PFSK-1 (cell line): ENCODE measurements around the gene KANK4.

Experiments used
- FOXP2 ChIP-seq: optimal IDR thresholded peaks from 2 replicates; pipeline ENCODE3; 2011; ENCODE audit warnings: borderline replicate concordance, control low read depth, inconsistent platforms; ENCODE audit not compliant: insufficient read depth; ENCODE audit errors: extremely low read length, extremely low read depth
- POLR2AphosphoS5 ChIP-seq: IDR thresholded peaks from 2 replicates; pipeline ENCODE4 v1.6.1; 2012; ENCODE audit warnings: low read depth, mild to moderate bottlenecking, control low read depth, low read length, moderate library complexity
- SIN3A ChIP-seq: IDR thresholded peaks from 2 replicates; pipeline ENCODE4 v1.6.1; 2012; ENCODE audit warnings: mild to moderate bottlenecking, low read length, moderate library complexity, borderline replicate concordance; ENCODE audit not compliant: insufficient read depth
- TAF1 ChIP-seq: IDR thresholded peaks from 2 replicates; pipeline ENCODE4 v1.6.1; 2012; ENCODE audit warnings: low read length, control low read depth, borderline replicate concordance; ENCODE audit not compliant: insufficient read depth
- TF ChIP-seq, protein P1 (sequence below), 2 experiments: IDR thresholded peaks; 2 replicates each; pipeline versions ENCODE4 v1.6.1 to v1.8.0; 2011 to 2012; ENCODE audit warnings: low read depth in 2 of 2, low read length in 2 of 2, control low read depth in 1 of 2, inconsistent platforms in 1 of 2, mild to moderate bottlenecking in 1 of 2, moderate library complexity in 1 of 2; ENCODE audit not compliant: insufficient read depth in 1 of 2

KANK4 gene

DNA sequence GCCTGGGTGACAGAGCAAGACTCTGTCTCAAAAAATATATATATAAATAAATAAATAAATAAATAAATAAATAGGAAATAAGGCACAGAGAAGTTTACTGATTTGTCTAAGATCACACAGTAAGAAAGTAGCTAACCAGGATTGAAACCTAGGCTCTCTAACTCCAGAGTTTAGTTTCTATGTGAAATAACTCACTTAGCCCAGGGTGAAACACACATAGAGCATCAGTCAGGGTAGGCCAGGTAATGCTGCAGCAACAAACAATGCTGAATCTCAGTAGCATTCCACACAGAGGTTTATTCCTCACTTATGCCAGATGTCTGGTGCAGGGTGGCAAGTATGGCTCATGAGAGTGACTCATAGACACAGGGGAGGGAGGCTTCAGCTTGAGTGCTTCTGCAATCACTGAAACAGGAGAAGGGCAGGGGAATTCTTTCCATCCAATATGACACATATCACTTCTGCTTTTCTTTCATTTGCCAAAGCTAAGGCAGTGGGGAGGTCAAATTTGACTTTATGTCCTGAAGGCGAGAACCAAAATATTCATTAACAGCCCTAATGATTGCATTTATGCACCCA lies 37.1 kb upstream of the KANK4 start:
- TF ChIP-seq SIN3A: no peak
- TF ChIP-seq FOXP2: no peak
- no peak for TF ChIP-seq POLR2AphosphoS5
- TF ChIP-seq, protein P1, sequence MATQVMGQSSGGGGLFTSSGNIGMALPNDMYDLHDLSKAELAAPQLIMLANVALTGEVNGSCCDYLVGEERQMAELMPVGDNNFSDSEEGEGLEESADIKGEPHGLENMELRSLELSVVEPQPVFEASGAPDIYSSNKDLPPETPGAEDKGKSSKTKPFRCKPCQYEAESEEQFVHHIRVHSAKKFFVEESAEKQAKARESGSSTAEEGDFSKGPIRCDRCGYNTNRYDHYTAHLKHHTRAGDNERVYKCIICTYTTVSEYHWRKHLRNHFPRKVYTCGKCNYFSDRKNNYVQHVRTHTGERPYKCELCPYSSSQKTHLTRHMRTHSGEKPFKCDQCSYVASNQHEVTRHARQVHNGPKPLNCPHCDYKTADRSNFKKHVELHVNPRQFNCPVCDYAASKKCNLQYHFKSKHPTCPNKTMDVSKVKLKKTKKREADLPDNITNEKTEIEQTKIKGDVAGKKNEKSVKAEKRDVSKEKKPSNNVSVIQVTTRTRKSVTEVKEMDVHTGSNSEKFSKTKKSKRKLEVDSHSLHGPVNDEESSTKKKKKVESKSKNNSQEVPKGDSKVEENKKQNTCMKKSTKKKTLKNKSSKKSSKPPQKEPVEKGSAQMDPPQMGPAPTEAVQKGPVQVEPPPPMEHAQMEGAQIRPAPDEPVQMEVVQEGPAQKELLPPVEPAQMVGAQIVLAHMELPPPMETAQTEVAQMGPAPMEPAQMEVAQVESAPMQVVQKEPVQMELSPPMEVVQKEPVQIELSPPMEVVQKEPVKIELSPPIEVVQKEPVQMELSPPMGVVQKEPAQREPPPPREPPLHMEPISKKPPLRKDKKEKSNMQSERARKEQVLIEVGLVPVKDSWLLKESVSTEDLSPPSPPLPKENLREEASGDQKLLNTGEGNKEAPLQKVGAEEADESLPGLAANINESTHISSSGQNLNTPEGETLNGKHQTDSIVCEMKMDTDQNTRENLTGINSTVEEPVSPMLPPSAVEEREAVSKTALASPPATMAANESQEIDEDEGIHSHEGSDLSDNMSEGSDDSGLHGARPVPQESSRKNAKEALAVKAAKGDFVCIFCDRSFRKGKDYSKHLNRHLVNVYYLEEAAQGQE (IDR thresholded peaks at IDR 0.05; ENCODE audit: insufficient read depth in 1 of 2, low read depth in 2 of 2, low read length in 2 of 2): no peak
- TF ChIP-seq TAF1: no peak

DNA sequence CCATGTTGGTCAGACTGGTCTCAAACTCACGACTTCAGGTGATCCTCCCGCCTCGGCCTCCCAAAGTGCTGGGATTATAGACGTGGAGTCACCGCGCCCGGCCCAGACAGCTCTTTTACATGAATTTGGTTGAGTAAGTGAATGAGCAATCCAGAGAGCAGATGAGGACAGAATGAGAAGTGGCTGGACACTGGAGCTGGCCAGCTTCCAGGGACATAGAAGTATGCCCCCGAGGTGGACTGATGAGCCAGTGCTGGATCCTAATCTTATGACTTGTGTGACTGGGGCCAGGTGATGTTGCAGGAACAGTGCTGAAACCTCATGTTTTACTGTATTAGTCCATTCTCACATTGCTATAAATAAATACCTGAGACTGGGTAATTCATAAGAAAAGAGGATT lies 35.9 kb upstream of the KANK4 start:
- TF ChIP-seq FOXP2 (no peak), SIN3A (no peak)

DNA sequence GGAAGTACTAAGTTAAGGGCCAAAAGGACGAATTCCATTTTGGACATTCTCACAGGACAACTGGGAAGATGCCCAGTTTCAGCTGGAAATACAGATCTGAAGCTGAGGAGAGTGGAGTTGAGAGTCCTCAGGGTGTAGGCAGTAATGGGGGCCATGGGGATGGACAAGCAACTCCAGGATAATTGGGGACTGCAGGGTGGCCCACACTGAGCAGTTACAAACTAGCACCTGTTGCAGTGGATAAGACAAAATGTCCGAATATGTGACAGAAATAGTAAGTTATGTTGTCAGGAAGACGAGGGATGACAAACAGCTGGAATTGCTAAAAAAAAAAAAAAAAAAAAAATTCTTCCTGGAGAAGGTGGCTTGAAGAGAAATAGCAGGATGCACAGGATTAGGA lies 34.6 kb upstream of the KANK4 start:
- no peak for TF ChIP-seq POLR2AphosphoS5
- TF ChIP-seq TAF1: no peak
- TF ChIP-seq FOXP2: no peak

DNA sequence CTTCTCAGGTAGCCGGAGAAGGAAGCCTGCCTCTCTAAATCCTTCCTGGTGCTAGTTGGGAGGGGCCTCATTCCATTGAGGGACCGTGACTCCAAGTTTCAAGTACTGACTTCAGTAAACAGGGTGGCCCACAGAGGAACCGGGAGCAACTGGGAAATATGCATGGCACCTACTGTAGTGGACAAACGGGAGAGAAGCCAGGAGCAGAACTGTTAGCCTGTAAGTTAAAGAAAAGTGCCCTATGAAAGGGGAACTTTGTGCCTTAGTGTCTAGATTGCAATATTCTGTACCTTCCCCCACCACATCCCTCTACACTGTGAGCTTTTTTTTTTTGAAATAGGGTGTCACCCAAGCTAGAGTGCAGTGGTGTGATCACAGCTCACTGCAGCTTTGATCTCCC lies 33.2 kb upstream of the KANK4 start:
- TF ChIP-seq SIN3A: no peak
- no peak for TF ChIP-seq TAF1
- TF ChIP-seq FOXP2: no peak
- TF ChIP-seq, protein P1 (IDR thresholded peaks at IDR 0.05; ENCODE audit: insufficient read depth in 1 of 2, low read depth in 2 of 2, low read length in 2 of 2): no peak
- no peak for TF ChIP-seq POLR2AphosphoS5

DNA sequence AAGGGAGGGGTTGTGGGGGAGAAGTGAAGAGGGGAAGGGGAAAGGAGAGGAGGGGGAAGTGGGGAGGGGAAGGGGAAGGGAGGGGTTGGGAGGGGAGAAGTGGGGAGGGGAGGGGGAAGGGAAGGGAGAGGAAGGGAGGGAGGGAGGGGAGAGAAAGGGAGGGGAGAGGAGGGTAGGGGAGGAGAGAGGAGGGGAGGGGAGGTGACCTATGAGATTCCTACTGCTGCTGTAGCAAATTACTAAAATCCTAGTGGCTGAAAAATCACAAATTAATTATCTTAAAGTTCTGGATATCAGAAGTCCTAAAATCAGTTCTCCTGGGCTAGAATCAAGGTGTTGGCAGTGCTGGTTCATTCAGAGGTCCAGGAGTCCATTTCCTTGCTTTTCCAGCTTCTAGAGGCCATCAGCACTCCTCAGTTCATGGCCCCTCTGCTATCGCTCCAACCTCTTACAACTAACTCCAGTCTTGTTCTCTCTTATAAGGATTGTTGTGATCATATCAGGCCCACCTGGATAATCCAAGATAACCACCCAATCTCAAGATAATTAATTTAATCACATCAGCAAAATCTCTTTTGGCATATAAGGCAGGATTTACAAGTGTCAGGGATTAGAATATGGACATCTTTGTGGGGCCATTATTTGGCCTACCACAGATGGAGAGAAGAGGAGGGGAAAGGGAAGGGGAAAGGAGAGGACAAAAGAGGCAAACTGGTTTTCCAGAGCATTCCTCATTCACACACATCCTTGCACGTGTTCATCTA lies 30.4 kb upstream of the KANK4 start:
- TF ChIP-seq SIN3A (no peak), FOXP2 (no peak), POLR2AphosphoS5 (no peak), TAF1 (no peak)
- TF ChIP-seq, protein P1 (IDR thresholded peaks at IDR 0.05; ENCODE audit: insufficient read depth in 1 of 2, low read depth in 2 of 2, low read length in 2 of 2): no peak

DNA sequence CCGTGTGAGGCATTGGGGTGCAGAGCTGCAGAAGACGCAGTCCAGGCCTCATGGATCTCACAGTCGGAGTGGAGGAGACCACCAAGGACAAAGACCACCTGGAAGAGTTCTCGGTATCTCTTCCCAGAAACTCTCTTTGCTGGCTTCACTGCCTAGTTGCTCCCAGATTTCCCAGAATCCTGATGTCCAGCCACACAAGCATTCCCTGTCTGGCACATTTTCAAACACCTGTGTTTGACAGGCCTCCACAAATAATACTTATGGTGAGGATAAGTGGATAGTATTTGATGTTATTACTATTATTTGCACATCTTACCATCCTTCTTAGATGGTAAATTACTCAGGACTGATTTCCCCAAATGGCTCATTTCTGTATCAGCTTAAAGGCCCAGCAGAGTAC lies 27.7 kb upstream of the KANK4 start:
- TF ChIP-seq POLR2AphosphoS5 (no peak), SIN3A (no peak), FOXP2 (no peak), TAF1 (no peak)
- TF ChIP-seq, protein P1 (IDR thresholded peaks at IDR 0.05; ENCODE audit: insufficient read depth in 1 of 2, low read depth in 2 of 2, low read length in 2 of 2): no peak
